HG02678 (cell line): ENCODE measurements around the gene RGL2.
"Not testable (repeated sequence)": the region's sequence is repeated elsewhere in the genome, so short reads cannot be mapped to it uniquely, and the experiment has no call there.

Experiments
- ATAC-seq: cut with Tn5 transposase; IDR thresholded peaks from one replicate; pipeline ENCODE4 v1.9.1; 2021; ENCODE audit warnings: mild to moderate bottlenecking, moderate library complexity; ENCODE audit not compliant: unreplicated experiment

RGL2 gene, protein sequence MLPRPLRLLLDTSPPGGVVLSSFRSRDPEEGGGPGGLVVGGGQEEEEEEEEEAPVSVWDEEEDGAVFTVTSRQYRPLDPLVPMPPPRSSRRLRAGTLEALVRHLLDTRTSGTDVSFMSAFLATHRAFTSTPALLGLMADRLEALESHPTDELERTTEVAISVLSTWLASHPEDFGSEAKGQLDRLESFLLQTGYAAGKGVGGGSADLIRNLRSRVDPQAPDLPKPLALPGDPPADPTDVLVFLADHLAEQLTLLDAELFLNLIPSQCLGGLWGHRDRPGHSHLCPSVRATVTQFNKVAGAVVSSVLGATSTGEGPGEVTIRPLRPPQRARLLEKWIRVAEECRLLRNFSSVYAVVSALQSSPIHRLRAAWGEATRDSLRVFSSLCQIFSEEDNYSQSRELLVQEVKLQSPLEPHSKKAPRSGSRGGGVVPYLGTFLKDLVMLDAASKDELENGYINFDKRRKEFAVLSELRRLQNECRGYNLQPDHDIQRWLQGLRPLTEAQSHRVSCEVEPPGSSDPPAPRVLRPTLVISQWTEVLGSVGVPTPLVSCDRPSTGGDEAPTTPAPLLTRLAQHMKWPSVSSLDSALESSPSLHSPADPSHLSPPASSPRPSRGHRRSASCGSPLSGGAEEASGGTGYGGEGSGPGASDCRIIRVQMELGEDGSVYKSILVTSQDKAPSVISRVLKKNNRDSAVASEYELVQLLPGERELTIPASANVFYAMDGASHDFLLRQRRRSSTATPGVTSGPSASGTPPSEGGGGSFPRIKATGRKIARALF

DNA sequence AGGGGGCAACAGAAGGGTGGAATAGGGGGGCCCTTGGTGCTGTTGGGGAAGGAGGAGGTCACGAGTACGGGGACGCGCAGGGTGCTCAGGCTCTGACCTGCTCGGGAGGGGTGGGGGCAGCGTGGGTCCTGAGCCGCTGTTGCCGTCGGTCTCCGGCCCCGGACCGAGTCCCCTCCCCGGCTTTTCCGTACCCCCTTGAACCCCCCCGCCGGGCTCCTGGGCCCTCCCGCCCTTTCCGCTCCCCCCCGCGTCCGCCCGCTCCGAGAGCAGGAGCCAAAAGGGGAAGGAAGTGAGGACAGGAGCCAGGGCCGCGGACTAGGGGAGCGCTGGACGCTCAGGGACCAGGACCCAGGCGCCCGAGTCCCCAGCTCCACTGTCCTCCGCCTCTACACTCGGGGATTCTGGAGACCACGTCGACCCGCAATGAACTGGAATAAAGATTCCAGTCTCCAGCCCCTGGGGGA is at the start of gene RGL2:
Gene RGL2, minus strand, starts transcription at position 170 of the 464 bp plus-strand sequence. CDS start 332 bp downstream, outside the sequence.
- peak; percentile 28 for ATAC-seq

DNA sequence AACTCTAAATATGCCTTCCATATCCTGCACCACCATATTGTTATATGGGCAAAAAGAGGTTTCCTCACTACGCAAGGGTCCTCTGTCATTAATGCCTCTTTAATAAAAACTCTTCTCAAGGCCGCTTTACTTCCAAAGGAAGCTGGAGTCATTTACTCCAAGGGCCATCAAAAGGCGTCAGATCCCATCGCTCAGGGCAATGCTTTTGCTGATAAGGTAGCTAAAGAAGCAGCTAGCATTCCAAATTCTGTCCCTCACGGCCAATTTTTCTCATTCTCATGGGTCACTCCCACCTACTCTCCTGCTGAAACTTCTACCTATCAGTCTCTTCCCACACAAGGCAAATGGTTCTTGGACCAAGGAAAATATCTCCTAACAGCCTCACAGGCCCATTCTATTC is 49.1 kb upstream of the RGL2 start:
- no peak for ATAC-seq

DNA sequence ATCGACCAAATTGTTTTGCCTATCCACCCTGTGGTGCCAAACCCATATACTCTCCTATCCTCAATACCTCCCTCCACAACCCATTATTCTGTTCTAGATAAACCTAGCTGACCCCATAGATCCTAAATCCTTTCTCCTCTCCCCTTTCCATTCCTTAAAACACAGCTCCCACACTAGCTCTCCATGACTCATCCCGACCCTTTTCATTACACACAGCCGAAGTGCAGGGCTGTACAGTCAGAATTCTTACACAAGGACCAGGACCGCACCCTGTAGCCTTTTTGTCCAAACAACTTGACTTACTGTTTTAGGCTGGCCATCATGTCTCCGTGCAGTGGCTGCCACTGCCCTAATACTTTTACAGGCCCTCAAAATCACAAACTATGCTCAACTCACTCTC is 48.2 kb upstream of the RGL2 start:
- not testable (repeated sequence) for ATAC-seq

DNA sequence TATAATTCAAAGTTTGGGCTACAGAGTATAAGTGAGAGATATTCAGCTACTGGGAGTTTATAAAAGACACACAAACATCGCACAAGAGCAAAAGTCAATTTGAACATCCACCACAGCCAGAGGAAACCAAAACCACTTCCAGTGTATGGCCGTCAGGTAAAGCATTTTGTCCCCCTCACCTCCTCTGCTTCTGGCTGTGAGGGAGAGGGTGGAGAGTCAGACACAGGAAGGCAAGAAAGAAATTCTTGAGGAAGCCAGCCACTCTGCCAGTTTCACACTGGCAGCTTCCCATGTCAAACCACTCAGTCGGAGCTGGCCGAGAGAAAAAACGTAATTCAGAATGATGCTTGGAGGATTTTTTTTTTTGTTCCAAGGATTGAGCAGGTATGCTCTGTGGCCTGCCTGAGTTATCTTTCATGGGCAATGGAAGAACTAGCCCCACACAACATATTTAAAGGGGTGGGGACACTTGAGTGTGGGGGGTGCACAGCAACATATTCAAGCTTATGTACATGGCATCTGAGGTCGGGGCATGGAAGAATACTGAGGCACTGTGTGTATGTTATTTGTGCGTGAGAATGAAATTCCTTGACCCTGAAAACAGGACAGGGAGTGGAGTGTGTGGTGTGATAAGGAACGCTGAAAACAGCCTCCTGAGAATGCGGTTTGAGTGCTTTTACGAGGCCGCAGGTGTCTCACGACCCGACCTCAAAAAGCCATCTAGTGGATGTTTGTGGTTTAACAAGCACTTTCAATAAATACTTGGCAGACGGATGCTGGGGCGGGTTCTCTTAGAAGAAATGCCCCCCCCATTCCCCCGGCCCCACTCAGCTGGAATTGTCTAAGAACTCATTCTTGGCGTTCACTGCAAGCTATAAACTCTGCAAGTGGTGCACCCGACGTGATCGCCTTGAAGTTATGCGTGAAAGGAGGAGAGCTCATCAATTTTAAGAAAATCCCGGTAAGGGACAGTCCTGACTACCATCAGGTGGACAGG is 46.3 kb upstream of the RGL2 start:
- no peak for ATAC-seq

DNA sequence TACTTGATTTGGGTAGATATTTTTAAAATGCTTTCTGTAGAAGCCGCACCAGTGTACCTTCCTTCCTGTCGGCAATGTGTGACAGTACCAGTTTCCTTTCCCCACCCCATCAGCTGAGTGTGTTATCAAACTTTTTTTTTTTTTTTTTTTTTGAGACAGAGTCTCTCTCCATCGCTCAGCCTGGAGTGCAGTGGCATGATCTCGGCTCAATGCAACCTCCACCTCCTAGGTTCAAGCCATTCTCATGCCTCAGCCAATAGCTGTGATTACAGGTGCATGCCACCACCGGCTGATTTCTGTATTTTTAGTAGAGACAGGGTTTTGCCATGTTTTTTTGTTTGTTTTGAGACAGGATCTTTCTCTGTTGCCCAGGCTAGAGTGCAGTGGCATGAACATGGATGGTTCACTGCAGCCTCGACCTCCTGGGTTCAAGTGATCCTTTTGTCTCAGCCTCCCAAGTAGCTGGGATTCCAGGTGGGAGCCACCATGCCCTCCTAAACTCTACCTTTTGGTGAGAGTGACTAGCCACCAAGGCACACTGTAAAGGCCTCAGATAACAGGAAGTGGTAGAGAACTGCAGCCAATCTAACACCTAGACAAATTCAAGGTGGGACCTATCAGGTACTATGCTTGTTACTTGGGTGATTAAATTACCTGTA is 45.3 kb upstream of the RGL2 start:
- ATAC-seq, result peak; percentile 56

DNA sequence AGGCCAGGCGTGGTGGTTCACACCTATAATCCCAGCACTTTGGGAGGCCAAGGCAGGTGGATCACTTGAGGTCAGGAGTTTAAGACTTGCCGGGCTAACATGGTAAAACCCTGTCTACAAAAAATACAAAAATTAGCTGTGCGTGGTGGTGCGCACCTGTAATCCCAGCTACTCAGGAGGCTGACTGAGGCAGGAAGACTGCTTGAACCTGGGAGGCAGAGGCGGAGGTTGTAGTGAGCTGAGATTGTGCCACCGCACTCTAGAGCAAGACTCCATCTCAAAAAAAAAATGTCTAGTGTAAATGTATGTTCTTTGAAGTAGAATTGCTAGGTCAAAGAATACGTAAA is 44.8 kb upstream of the RGL2 start:
- ATAC-seq, result not testable (repeated sequence)

DNA sequence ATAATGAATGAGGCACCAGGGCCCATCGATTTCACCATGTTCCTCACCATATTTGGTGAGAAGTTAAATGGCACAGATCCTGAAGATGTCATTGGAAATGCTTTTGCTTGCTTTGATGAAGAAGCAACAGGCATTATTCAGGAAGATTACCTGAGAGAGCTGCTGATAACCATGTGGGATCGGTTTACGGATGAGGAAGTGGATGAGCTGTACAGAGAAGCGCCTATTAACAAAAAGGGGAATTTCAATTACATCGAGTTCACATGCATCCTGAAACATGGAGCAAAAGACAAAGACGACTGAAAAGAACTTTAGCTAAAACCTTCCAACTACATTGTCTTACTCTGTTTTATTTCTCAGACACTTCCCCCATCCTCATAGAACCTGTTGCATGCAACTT is 40.5 kb upstream of the RGL2 start:
- no peak for ATAC-seq

DNA sequence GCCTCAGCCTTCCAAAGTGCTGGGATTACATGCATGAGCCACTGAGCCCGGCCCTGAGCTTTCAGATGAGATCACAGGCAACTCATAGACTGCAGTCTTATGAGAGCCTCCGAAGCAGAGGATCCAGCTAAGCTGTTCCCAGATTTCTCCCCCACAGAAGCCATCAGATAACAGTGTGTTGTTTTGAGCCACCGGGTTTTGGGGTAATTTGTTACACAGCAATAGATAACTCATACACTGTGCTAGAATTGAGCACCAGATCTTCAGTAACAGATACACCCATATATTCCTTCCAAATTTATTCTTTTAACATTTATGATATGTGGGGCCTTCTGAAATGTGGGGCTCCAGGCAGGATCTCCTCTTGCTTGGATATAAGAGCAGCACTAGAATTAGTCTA is 37.8 kb upstream of the RGL2 start:
- no peak for ATAC-seq

DNA sequence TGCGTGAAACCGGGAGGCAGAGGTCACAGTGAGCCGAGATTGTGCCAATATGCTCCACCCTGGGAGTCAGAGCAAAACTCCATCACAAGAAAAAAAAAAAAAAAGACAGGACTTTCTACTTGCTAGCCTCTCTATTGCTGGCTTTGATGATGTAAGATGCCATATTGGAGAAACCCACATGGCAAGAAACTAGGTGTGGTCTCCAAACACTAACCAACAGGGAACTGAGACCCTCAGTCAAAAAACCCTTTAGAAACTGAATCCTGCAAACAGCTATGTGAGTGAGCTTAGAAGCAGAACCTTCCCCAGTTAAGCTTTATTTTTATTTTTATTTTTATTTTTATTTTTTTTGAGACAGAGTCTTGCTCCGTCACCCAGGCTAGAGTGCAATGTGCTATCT is 37.2 kb upstream of the RGL2 start:
- ATAC-seq, result no peak

DNA sequence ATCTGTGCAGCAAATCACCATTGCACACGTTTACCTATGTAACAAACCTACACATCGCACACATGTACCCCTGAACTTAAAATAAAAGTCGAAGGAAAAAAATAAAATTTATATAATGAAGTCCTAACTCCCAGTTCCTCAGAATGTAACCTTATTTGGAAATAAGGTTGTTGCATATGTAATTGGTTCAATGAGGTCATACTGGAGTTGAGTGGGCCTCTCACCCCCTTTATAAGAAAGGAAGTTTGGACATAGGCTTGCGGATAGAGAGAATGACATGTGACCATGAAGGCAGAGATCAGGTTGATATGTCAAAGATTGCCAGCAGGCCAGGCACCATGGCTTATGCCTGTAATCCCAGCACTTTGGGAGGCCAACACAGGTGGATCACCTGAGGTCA is 34.9 kb upstream of the RGL2 start:
- ATAC-seq, result no peak

DNA sequence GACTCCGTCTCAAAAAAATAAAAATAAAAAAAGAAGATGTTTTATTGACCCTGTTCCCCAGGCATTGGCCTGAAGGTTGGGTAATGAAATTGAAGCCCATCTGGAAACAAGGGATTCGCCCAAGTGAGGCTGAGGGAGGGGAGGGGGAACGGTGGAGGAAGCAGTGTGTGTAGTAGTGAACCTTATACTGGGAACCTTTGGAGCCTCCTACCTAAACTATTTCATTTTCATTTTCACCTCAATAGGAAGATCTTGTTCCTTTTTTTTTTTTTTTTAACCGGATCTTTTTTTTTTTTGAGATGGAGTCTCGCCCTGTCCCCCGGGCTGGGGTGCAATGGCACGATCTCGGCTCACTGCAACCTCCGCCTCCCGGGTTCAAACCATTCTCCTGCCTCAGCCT is 32.0 kb upstream of the RGL2 start:
- no peak for ATAC-seq

DNA sequence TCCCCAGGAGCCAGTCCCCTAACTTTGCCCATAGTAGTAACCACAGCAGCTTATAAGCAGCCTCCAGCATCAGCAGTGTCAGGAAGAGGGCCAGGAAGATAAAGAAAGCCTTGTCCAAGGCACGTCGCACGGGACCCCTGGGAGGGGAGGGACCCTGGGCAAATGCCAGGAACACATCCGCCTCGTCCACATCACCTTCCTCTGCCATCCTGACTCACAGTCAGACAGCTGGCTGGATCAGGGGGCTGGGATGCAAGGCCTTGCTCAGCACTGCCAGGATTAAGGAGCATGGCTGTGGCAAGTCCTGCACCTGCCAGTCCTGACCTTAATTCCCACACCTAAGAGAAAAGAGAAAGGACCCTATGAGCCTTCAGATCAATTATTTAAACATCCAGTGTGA is 30.3 kb upstream of the RGL2 start:
- no peak for ATAC-seq

DNA sequence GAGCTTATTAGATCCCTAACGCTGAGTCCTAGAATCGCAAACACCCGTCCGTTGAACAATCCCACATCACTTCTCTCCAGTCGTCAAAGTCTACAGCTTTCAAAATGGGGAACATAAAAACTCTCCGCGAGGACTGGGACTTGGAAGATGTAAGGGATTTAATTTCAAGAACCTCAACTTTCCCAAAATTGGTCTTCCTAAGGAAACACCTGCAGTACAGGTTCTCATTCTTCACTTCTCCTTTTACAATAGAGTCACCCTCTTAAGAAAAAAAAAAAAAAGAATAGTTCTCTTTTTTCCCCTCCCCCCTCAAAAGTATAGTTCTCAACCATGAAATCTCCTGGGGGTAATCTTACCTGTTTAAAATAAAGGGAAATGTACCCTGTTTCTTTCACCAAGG is 25.4 kb upstream of the RGL2 start:
- ATAC-seq, result no peak

DNA sequence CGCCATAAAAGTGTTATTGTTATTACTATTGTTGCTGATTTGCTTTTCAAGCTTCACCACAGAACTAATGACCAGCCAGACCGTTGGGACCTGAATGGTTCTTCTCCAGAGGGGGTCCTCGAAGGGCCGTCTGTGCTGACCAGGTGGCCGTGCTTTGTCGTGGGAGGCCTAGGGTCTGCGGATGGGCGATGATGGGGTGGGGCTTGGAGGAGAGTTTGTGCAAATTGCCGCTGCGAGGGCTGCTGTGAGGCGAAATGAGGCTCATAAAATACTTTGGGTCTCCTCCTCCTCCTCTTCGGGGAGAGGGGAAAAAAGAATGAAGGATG is 24.8 kb upstream of the RGL2 start:
- no peak for ATAC-seq

DNA sequence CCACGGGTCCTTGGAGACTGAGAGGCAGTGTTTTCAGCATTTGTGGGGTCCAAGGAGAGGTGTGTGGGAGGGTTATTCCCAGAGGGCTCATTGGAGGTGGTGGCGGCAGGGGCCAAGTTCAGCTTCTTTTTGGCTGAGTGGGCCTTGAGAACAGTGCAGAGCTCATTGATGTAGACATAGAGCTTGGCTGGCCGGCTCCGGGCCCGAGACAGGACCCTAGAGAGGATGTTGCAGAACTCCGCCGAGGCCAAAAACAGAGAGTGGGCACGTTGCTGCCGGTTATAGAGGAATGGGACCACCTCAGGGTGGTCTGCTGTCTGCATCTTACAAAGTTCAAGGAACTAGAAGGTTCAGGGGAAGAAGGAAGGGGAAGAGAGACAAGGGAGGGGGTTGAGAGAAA is 22.5 kb upstream of the RGL2 start:
- no peak for ATAC-seq

DNA sequence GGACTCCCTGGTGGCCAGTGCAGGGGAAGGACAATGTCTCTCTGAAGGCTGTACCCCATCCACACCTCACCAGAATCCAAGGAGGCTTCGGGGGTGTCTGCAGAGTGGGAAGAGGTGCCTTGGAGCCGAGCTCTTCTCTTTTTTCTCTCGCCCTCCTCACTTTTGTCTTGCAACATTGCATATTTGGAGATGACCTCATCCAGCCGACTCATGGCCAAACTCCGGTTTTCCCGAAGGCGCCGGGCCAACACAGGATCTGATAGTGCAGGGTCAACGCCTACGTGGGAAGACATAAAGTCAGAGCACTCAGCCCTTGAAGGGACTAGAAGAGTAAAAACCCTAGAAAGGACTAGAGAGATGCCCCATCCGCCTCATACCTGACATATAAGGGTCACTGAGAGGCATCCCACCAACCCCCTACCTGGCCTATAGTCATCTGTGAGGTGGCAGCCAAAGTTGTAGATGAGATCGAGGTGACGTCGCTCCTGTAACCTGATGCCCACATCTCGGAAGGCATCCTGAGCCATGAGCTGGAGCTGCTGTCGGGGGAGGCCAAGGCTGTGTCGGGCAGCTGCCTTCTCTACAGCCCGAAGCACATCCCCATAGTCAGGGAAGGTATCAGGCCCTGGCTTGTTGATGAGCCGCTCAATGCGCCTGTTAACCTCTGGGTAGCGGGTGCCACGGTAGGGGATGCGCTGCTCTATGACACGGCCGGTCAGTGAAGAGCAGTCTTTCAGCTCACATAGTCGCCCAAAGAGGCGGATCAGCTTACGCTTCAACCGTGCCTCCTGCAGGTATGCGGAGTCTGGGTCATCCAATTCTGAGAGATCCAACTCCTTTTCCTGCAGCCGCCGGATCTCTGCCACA is 21.8 kb upstream of the RGL2 start:
- ATAC-seq, result no peak

DNA sequence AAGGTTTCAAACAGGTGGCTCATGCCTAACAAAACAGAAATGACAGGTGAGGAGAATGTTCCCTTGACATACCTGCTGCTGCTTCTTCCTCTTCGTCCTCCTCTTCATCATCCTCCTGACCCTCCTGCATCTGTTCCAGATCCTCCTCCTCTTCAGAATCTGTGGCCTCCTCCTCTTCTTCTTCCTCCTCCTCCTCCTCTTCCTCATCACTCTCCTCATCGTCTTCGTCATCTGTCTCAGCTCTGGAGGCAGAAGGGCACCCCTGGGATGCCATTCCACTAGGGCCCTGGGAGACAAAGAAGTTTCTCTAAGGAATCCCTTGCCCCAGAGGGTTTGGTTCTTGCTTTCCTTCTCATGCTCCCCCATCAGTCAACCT is 21.2 kb upstream of the RGL2 start:
- no peak for ATAC-seq

DNA sequence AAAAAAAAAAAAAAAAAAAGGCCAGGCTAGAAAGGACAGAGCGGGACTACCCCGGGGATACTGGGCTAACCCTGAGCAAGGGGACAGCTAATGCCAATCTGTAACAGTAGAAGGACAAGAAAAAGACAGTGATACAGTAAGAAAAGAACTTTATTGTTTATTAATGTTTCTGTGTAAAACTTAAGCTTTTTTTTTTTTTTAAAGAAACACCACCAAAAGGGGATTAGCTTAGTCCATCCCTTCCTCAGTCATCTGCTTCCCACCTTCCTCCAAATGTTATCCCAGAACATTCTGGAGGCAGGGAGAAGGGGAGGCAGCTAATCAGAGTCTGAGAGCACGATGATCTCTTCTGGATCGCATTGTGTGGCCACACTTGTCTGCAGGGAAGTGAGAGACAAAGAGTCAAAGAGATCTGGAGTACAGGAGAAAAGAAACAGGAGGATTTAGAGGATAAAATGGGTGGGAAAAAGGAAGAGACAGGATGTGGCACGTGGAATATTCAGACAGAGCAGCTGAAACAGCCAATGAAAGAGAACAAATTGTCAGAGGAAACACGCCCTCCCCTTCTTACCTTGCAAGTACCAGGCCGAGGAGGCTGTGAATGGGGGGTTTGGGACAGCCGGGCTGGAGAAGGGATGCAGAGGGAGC is 19.8 kb upstream of the RGL2 start:
- no peak for ATAC-seq

DNA sequence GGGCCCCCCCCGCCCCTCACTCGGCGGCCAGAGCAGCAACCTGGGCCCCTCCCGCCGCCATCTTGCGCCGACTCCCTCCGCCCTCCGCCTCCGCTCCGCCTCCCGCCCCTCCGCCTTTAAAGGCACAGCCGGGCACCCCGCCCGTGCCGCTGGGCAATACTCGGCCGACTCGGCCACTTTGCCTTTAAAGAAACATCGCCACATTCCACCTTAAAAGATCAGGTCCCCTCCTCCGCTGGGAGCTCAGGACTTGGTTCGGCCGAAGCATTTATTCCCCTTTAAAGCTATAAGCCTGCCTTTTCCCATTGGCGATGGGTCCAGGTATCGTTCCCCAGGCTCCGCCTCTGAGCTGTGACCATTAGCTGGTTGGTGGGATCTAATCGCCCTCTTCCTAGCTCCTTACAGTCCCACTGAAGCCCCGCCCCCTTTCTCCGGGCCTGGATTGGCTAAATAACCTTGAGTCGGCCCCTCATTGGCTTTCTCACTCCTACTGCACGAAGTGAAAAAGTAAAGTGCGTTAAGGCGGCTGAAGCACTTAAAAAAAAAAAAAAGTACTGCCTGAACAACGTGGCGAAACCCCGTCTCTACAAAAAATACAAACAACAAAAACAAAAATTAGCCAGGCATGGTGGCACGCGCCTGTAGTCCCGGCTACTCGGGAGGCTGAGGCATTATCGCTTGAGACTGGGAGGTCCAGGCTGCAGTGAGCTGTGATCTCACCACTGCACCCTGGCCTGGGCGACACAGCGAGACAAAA is 19.1 kb upstream of the RGL2 start, which contains the start of gene ZBTB22:
Gene ZBTB22, minus strand, starts transcription at position 76 of the 757 bp plus-strand sequence. CDS start 828 bp downstream, outside the sequence.
- peak; percentile 57 for ATAC-seq
